H7 (cell line): ENCODE data around the gene ARFRP1. TPM values are rescaled to one million over a fixed set of nuclear protein-coding genes. Genes with fewer than 3 reads are reported as not detected.
"Not testable (repeated sequence)": the region's sequence is repeated elsewhere in the genome, so short reads cannot be mapped to it uniquely, and the experiment has no call there.

ENCODE experiments used
- DNase-seq: peaks from one replicate; pipeline ENCODE4 v3.0.0; 2012
- H3K27me3 ChIP-seq: 2 replicates; pipeline ENCODE4 v1.6.0; 2011; ENCODE audit warnings: mild to moderate bottlenecking, low read length; ENCODE audit not compliant: control insufficient read depth, insufficient read depth
- H3K36me3 ChIP-seq: replicated peaks from 2 replicates; pipeline ENCODE4 v1.5.1; 2011; ENCODE audit warnings: low read length; ENCODE audit not compliant: control insufficient read depth, insufficient read depth
- H3K4me3 ChIP-seq: 2 replicates; pipeline ENCODE4 v1.5.1; 2011; ENCODE audit warnings: low read depth, mild to moderate bottlenecking, control low read depth, low read length, moderate library complexity; ENCODE audit not compliant: insufficient read depth
- total RNA-seq: library from RNA; depleted of rRNA; stranded (reverse); fragments of >200 nt; shearing (Covaris generic); gene quantifications from 2 replicates; pipeline ENCODE4 v1.2.3, GENCODE V29; 2014

ARFRP1 gene
- total RNA-seq, 1 experiment from 2014 or later, result 26.2 TPM

DNA sequence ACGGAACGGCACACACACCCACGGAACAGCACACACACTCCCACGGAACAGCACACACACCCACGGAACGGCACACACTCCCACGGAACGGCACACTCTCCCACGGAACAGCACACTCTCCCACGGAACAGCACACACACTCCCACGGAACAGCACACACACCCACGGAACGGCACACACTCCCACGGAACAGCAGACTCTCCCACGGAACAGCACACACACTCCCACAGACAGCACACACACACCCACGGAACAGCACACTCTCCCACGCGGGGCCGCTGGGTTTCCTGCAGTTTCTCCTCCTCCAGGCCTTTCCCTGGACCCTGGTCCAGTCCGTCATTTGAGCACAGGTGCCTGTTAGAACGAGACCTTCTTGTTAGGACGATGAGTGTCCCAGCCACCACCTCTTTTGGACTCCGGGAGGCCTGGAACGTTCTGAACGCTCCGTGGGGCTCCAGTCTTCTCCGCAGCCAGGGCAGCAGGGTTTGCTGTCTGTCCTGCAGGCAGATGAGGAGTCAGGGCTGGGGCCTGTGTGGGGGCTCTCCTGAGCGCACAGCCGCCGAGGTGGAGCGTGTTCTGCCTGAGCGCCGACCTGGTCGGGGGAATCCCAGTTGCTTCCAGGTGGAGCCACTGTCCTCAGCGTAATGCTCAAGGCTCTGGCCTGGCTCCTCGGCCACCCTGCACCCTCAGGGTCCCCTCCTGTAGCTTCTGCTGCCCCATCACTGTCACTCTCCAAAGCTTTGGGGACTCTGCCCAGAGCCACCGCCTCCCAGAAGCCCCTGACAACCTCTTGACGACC lies 28.9 kb downstream of the ARFRP1 start:
- no peaks in the 10 kb centered on the region for H3K27me3 ChIP-seq
- no peak for DNase-seq

DNA sequence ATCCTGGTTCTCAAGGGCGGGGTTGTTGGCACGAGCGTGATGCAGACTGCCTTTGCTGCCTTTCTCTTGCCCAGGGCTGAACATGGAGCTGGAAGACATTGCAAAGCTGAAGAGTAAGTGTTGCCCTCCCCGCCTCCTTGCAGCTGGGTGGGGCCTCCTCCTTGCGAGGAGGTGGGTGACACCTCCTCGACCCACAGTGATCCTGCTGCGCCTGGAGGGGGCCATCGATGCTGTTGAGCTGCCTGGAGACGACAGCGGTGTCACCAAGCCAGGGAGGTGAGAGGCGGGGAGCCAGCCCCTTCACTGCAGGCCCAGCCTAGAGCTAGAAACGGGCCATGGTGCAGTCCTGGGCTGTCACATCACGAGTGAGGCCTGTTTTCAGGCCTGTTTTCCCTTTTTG lies 29.7 kb downstream of the ARFRP1 start:
- H3K27me3 ChIP-seq, result no peaks in the 10 kb centered on the region
- DNase-seq, result no peak

More for the DNA sequence above, 28.9 kb downstream of the ARFRP1 start:
- peaks cover 7% of the 10 kb centered on the region for H3K36me3 ChIP-seq
- no peak overlapping the region for H3K4me3 ChIP-seq

DNA sequence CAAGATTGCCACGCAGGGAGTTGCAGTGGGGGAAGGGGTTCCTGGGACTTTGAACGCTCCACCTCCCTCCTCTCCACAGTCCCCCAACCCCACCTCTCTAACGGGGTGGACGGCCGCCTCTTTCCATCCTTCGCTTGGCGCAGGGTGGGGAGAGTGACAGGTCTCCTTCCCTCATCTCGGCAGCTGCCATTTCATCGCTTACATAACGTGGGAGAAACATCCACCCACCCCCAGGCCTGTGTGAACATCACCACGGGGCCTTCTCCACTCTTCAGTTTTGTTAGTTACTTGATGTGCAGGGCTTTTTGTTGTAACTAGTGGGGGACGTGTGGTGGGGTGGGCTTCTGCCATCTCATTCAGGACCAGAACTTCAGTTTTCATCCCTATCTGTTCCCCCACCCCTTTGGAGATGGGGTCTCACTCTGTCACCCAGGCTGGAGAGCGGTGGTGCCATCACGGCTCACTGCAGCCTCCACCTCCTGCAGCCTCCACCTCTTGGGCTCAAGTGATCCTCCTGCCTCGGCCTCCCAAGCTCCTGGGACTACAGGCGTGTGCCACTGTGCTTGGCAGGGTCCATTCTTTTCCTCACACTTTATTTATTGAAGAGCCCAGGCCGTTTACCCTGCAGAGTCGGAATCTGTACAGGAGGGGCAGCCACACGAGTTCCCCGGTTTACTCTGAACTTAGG lies 32.0 kb downstream of the ARFRP1 start:
- no peak overlapping the region for H3K4me3 ChIP-seq
- no peak for DNase-seq
- no peaks in the 10 kb centered on the region for H3K27me3 ChIP-seq
- peaks cover 7% of the 10 kb centered on the region for H3K36me3 ChIP-seq

More for the DNA sequence above, 29.7 kb downstream of the ARFRP1 start:
- H3K4me3 ChIP-seq, result no peak overlapping the region
- peaks cover 7% of the 10 kb centered on the region for H3K36me3 ChIP-seq

DNA sequence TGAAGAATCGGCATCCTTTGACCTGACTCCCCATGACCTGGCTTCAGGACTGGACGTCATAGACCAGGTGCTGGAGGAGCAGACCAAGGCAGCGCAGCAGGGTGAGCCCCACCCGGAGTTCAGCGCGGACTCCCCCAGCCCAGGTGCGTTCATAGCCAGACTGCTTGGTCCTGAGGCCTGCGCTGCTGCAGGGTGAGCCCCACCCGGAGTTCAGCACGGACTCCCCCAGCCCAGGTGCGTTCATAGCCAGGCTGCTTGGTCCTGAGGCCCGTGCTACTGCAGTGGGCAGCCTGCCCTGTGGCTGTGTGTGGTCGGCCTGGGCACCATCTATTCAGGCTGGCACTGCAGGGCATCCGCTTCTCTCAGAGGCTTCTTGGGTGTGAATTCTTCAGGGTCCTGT lies 33.8 kb downstream of the ARFRP1 start:
- Histone ChIP-seq H3K27me3 (no peaks in the 10 kb centered on the region), H3K4me3 (no peak overlapping the region)
- no peak for DNase-seq

GRCh38 chr20:63672666-63673065 lies 35.1 kb downstream of the ARFRP1 start:
- Histone ChIP-seq H3K4me3 (no peak overlapping the region), H3K36me3 (peaks cover 3% of the 10 kb centered on the region), H3K27me3 (no peaks in the 10 kb centered on the region)
- DNase-seq, result no peak

More for the DNA sequence above, 33.8 kb downstream of the ARFRP1 start:
- H3K36me3 ChIP-seq, result peaks cover 7% of the 10 kb centered on the region

GRCh38 chr20:63671695-63672094 lies 36.1 kb downstream of the ARFRP1 start:
- H3K27me3 ChIP-seq, DNase-seq, H3K36me3 ChIP-seq, H3K4me3 ChIP-seq: not testable (repeated sequence)

GRCh38 chr20:63668351-63668750 lies 39.4 kb downstream of the ARFRP1 start:
- Histone ChIP-seq H3K36me3 (peaks cover 6% of the 10 kb centered on the region), H3K27me3 (no peaks in the 10 kb centered on the region), H3K4me3 (no peak overlapping the region)
- peak; percentile 43 for DNase-seq

- H3K4me3 ChIP-seq, result no peak overlapping the region
- DNase-seq, result peak; percentile 58
- H3K36me3 ChIP-seq, result peaks cover 6% of the 10 kb centered on the region
- no peaks in the 10 kb centered on the region for H3K27me3 ChIP-seq
Measured at GRCh38 chr20:63667858-63668257, 39.9 kb downstream of the ARFRP1 start.

DNA sequence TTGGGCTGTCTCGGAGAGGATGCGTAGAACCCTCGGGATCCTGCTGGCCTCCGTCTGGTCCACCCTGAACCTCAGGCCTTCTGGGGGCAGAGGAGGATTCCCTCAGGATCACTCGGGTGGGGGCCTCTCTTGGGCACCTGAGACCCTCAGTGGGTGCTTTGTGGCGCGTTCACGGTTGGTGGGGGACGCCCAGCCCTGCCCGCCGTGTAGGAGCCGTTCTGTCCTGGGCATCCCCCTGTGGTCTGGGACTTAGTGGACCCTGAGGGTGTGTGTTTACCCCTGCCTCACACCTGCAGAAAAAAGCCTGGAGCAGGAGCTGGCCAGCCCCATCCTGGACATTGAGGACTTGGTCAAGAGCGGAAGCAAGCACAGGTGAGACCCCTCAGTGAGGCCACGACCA lies 42.1 kb downstream of the ARFRP1 start:
- Histone ChIP-seq H3K4me3 (no peak overlapping the region), H3K27me3 (no peaks in the 10 kb centered on the region), H3K36me3 (peaks cover 6% of the 10 kb centered on the region)
- DNase-seq, result no peak

GRCh38 chr20:63664861-63665594 lies 42.7 kb downstream of the ARFRP1 start:
- H3K36me3 ChIP-seq, result peaks cover 6% of the 10 kb centered on the region
- DNase-seq, result peak; percentile 98
- H3K4me3 ChIP-seq, result no peak overlapping the region
- H3K27me3 ChIP-seq, result no peaks in the 10 kb centered on the region

DNA sequence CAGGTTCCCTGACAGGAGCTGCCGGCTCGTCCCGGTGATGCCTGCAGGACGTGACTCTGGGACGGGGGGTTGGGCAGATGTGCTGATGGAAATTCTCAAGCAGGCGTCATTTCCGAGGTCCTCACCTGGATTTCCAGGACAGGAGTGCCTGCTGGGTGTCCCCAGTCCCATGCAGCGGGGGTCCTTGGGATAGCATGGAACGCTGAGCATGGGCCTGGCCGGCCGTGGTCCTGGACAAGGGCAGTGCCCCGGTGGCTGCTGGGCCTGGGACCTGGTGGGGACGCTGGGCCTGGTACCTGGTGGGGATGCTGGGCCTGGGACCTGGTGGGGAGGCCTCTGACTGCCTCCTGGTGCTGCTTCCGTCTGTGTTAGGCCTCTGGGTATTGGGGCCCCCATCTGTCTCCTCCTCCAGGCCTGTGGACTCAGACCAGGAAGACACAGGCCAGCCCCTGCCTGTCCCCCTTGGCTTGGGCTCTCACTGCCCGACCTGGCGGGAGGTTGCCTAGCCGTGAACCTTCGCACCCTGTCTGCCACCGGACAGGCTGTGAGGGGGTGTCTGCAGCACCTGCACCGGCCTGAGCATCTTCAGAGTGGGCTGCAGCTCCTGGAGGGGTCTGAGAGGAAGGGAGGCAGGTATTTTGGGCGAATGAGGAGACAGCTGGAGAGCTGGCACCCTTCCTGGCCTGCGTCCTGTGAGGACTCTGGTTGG lies 43.5 kb downstream of the ARFRP1 start:
- no peak for DNase-seq
- Histone ChIP-seq H3K27me3 (no peaks in the 10 kb centered on the region), H3K36me3 (peaks cover 8% of the 10 kb centered on the region), H3K4me3 (no peak overlapping the region)

DNA sequence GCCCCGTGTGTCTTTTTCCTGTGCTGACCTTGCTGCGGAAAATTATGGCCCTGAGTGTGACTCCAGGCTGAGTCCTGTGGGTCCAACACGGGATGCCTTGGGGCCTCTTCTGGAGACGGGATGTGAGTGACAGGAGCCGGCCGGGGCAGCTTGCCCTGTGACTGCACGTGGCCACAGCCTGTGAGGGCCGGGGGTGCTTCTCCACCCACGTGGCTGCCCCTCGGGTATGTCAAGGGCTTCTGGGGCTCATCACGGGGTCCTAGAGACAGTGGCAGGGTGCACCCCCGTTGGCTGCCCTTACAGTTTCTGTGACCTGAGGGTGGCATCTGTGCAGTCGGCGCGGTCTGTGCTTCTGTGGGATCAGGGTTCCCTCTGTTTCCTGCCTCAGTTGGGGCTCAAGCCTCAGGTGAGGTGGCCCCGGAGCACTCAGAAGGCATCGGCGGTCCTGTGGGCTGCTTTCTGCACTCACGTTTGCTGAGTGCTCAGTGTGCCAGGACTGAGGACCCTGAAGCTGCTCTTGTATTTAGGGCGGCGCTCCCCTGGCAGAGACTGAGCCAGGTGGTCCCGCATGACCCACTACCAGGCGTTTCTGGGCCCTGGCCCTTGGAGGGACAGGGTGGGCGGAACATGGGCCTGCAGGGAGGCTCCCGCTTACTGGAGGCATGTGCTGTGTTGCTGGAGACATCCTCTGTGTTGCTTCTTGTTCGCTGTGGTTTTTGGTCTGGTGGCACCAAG lies 44.3 kb downstream of the ARFRP1 start:
- DNase-seq, result peak; percentile 46
- H3K36me3 ChIP-seq, result peaks cover 8% of the 10 kb centered on the region
- H3K27me3 ChIP-seq, result no peaks in the 10 kb centered on the region
- H3K4me3 ChIP-seq, result no peak overlapping the region

DNA sequence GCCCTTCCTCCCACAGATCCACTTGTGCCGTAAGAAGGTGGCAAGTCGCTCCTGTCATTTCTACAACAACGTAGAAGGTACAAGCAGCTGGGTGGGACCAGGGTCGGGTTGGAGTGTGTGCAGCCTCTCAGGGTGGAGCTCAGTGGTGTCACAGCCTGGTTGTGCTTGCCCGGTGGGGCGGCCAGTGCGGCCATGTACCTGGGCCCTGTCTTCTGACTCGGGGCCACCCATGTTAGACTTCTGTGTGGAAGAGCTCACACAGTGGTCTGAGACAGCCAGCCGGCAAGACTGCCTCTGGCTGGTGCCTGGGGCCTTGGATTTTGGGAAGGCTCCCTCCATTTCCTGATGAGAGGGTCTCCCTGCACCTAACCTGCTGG lies 45.0 kb downstream of the ARFRP1 start:
- Histone ChIP-seq H3K36me3 (peaks cover 8% of the 10 kb centered on the region), H3K4me3 (no peak overlapping the region), H3K27me3 (no peaks in the 10 kb centered on the region)
- DNase-seq, result no peak
